Activated CD4-positive, alpha-beta T cell treated with anti-CD3 and anti-CD28 coated beads for 1 hour (primary cell): ENCODE data around the gene ARFGAP3.

Experiments
- DNase-seq: peaks from one replicate; pipeline ENCODE4 v3.0.0-alpha.2; 2020

ARFGAP3 gene

DNA sequence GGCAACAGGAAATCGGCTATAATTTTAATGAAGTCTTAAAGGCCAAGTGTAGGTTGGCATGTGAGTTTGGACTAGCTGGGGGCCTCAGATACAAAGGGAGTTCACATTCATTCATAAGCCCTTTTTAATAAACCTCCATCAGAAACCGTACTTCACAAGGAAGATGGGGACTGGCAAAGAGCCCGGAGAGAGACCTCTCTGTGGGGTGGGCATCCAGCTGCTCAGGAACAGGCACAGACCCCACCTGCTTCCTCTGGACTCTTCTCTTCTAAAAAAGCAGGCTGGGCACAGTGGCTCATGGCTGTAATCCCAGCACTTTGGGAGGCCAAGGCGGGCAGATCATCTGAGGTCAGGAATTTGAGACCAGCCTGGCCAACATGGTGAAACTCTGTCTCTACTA, 3.9 kb upstream of the ARFGAP3 start:
- DNase-seq, result no peak

- no peak for DNase-seq
Measured at GRCh38 chr22:42857845-42858481, 890 bp upstream of the ARFGAP3 start.

DNA sequence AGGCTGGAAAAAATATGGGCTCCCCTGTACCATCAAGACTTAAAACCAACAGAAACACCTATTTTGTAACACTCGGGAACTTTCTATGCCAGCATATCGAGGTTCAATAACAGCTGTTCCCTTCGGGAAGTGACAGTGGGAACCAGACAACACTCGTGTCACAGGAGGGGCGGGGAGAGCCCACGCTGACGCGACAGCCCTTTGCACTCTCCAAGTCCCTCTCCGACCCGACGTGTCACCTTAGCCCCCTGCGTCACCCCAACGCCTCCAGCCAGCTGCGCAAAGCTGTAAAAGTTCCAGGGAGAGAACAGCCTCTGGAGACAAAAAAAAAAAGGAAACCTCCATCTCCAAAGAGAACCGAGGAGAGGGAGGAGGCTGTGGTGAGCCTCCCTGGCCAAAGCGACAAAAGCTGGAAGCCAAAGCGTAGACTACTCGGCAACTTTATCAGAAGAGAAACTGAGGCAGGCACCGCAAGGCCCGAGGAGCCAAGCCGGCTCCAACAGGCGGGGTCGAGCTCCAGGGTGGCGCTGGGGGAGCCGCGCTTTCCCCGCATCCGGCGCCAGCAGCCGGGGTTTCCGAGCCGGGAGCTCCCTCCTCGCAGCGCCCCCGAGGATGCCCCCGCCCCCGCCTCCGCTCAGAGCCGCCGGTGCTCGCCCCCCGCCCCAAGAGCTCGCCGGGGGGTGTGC, 751 bp downstream of the ARFGAP3 start:
- DNase-seq, result peak; percentile 44

- no peak for DNase-seq
Measured at GRCh38 chr22:42855721-42856120, 1.4 kb downstream of the ARFGAP3 start.

DNA sequence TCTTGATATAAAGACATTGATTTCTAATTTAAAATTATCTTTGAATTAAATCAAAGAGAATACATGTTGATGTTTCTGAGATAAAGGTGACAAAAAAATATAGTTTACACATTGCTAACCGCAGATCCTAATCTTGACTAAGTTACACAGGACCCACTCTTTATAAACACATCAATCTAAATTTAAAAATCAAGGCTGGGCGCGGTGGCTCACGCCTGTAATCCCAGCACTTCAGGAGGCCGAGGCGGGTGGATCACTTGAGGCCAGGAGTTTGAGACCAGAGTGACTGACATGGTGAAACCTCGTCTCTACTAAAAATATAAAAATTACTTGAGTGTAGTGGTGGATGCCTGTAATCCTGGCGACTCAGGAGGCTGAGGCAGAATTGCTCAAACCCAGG, 1.9 kb downstream of the ARFGAP3 start:
- no peak for DNase-seq

DNA sequence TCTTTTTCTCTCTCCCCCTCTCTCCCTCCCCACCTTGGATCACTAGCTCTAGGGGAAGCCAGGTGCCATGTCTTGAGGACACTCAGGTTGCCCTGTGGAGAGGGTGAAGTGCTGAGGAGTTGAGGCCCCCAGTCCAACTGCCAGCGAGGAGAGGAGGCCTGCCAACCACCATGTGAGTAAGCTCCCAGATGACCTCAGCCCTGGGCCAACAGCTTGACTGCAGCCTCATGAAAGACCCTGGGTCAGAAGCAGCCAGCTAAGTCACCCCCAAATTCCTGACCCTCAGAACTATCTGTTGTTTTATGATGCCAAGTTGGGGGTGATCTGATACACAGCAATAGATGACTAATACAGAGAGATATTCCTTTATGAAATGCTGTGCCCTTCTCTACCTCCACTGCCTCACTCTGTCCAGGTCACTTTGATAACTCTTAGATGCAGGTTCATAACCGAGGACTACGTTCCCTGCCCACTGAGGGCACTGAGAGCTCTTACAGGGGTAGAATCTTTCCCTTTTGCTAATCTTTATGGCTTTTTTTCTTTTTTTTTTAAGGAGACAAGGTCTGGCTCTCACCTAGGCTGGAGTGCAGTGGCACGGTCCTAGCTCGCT, 8.0 kb downstream of the ARFGAP3 start:
- no peak for DNase-seq

GRCh38 chr22:42847110-42847509, 10.0 kb downstream of the ARFGAP3 start:
- DNase-seq, result no peak

DNA sequence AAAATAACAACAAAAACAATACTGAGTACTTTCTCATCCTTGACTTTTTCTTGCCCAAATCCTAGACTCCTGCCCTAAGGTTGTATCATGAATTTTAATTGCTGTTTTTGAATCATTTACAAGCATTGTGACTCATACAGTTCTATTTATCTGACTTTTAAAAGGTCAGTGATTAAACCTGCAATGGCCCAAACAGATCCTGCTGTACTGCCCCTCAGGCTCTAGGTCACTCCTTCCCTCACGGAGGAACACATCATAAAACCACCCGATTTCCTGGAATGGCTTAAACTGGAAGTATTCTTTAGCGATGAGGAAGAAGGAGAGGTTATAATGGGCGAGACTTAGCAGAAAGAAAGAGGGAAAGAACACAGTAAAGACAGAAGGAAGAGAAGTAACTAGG, 12.3 kb downstream of the ARFGAP3 start:
- no peak for DNase-seq

DNA sequence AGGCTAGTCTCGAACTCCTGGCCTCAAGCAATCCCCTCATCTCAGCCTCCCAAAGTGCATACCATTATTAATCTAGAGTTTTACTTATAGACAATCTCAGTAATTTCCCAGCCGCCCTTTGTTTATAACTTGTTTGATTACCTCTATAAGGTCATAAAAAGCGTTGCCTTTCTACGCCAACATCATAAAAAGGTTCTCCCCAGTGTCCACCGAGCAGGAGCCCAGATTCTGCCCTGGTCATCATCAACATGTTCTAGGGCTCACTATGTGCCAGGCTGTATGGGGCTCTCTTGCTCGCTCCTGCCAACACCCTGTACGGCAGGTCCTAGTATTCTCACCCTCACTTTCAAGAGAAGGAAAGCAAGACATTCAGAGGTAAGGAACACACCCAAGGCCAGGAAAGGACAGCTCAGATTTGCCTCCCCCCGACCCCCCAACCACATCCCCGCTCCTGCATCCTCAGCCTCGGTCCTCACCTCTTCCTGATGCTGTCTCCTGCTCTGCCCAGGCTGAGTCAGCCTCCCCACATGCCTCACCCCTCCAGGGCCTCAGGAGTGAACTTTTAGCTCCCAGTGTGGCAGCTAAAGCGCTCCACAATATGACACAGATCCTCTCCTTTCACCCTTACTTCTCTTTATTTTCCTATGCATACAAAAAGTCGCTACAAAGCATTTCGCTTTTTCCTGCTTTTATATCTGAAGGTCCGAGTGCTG, 14.3 kb downstream of the ARFGAP3 start:
- DNase-seq, result no peak

- DNase-seq, result no peak
Measured at GRCh38 chr22:42841444-42841843, 15.6 kb downstream of the ARFGAP3 start.

- DNase-seq, result no peak
Measured at GRCh38 chr22:42837556-42837955, 19.5 kb downstream of the ARFGAP3 start.

- DNase-seq, result no peak
Measured at GRCh38 chr22:42836026-42836425, 21.0 kb downstream of the ARFGAP3 start.

DNA sequence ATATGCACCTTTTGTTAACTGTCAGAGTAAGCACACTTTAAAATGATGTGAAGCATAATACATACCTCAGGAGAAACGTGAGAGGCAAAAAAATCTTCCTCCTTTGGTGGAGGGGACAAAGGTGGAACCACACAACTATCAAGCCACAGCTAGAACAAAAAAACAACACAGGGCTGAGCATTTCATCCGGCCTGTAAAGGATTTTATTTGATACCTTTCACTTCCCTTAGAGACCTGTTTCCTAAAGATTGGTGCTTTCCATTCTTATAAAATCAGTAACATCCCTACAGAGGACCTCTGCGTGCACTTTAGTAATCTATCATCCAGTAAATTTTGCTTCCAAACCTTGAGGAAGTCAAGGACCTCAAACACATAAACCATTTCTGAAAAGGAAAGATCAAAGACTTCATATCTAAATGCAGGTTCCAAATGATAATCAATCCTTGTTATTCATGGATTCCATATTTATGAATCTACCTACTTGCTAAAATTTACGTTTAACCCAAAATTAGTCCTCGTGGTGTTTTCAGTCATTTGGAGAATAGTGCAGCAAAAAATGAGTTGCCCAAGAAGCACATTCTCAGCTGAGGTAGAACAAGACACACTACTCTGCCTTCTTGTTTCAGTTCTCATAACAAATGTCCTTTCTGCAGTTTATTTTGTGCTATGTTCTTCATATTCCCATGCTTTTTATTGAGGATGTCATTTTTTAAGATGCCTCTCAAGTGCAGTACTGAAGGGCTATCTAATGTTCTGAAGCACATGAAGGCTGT, 22.7 kb downstream of the ARFGAP3 start:
- DNase-seq, result no peak

DNA sequence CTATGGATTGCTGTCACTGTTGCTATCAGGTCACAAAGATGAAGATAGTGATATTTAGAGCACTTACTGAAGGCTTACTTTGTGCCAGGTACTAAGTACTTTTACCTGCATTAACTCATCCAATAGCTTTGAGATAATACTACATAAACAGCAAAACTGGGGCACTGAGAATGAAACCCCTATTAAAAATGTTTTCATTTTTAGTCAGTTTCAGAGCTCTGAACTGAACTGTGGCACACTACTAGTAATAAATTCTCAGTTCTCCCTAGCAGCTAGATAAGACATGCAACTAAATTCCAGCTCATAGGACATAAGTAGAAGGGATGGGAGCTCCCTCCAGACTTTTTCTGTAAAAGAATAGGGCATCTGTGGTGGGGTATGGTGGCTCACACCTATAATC, 24.0 kb downstream of the ARFGAP3 start:
- DNase-seq, result no peak

DNA sequence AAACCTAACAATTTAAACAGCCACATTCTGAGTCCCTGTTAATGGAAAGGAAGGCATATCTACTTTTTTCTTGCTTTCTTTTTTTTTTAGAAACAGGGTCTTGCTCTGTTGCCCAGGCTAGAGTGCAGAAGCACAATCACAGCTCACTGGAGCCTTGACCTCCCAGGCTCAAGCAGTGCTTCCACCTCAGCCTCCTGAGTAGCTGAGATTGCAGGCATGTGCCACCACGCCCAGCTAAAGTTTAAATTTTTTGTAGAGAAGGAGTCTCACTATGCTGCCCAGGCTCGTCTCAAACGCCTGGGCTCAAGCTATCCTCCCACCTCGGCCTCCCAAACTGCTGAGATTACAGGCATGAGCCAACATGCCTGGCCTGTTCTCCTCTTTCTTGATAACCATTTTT, 25.4 kb downstream of the ARFGAP3 start:
- DNase-seq, result no peak

- DNase-seq, result no peak
Measured at GRCh38 chr22:42830161-42830560, 26.9 kb downstream of the ARFGAP3 start.

DNA sequence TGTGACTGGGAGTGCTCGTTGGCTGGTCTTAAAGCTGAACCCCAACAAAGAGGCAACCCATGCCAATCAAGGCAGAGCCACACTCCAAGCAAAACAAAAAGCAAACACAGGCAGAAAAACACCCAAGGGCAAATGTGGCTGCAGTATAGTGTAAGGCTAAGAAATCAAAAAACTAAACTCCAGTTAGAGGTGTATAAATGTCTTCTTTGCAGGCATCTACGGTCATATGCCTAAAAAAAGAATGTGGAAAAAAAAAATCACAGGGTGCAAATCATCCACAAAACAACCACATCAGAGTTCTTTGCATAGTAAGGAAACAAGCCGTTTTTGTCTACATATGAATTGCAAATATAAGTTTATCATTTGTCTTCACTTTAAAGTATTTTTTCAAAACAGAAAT, 27.8 kb downstream of the ARFGAP3 start:
- DNase-seq, result no peak

GRCh38 chr22:42825796-42826195, 31.3 kb downstream of the ARFGAP3 start:
- DNase-seq, result no peak

DNA sequence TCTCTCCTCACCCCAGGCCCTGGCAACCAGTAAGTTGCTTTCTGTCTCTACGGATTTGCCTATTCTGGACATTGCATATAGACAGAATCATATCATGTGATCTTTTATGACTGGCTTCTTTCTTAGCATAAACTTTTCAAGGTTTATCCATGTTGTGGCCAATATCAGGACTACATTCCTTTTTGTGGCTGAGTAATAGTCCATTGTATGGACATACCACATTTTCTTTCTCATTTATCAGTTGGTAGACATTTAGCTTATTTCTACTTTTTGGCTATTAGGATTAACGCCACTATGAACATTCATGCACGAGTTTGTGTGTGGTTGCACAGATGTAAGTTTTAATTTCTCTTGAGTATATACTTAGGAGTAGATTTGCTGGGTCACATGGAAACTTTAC, 35.7 kb downstream of the ARFGAP3 start:
- no peak for DNase-seq

- no peak for DNase-seq
Measured at GRCh38 chr22:42820045-42820763, 36.9 kb downstream of the ARFGAP3 start.

DNA sequence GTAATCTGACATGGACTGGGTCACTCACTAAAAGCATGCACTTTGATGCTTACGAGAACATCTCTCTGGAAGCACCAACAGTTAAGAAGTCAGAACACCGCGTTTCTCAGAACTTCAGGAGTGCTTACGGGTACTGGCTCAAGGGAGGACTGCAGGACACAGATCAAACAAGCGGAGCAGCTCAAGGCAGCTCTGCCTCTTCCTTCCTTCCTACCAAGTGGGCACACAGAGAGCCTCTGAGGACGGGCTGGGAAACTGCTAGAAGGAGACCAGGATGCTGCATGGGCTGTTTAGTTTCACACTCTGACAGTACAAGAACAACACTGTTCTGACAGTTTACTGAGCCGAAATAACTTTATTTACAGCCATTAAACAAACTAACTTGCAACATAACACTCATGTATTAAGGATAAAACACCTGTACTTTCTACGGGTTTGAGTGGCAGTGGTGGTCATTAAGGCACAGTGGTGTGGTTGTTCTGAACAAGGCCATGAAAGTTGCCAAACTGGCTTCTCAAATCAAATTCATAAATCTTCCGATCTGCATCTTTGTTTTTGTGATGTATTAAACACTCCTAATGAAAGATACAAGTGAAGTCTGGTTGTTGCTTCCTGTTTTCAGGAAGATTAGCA, 37.5 kb downstream of the ARFGAP3 start:
- DNase-seq, result no peak

DNA sequence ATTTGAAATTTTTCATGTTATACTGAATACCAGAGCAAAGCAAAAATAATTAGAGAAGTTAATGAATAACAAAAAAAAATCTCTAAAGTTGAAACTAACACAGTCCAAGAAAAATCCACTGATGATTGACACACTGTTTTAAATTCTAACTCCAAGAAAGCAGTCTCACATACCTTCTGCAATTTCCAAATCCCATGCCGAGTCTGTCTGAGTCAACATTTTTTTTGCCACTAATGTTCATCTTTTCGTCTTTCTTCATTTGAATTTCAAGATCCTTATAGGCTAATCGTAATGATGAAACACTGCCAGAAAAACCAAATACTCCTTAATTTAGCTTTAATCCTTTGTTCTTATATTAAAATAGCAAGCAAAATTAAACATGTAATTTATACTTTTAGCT, 39.5 kb downstream of the ARFGAP3 start:
- DNase-seq, result no peak
